Measurements from ENCODE around the gene PIK3C3. TPM values are rescaled to one million over a fixed set of nuclear protein-coding genes. Genes with fewer than 3 reads are reported as not detected.

Gene PIK3C3
- total and polyA plus RNA-seq, 11 donors, result 9.5 to 44.3 (median 28.2) TPM

DNA sequence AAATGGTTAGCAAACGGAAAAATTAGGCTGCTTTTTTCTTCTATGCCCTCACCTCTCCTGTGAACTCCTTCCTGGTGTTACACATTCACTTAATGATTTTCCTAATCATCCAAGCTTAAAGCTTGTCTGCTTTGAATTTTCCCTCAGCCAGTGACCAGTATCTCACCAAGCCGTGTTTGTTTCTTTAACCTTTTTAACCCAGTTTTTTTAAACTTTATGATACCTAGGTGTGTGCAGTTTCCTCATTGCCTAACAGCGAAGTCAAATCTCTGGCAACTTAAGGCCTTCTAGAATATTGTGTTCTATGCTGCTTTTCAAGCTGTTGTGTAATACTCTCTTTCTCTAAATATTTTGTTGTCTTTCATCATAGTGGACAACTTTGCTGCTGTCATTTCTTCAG is 113.0 kb downstream of the PIK3C3 start:
- WGBS, 4 donors, result 91 to 95% (median 93%) methylated on average over 3 of the region's 3 CpGs
- DNase-seq, result no peak
- TF ChIP-seq, protein P1, sequence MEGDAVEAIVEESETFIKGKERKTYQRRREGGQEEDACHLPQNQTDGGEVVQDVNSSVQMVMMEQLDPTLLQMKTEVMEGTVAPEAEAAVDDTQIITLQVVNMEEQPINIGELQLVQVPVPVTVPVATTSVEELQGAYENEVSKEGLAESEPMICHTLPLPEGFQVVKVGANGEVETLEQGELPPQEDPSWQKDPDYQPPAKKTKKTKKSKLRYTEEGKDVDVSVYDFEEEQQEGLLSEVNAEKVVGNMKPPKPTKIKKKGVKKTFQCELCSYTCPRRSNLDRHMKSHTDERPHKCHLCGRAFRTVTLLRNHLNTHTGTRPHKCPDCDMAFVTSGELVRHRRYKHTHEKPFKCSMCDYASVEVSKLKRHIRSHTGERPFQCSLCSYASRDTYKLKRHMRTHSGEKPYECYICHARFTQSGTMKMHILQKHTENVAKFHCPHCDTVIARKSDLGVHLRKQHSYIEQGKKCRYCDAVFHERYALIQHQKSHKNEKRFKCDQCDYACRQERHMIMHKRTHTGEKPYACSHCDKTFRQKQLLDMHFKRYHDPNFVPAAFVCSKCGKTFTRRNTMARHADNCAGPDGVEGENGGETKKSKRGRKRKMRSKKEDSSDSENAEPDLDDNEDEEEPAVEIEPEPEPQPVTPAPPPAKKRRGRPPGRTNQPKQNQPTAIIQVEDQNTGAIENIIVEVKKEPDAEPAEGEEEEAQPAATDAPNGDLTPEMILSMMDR (IDR thresholded peaks at IDR 0.05), result no peak
- TF ChIP-seq POLR2A (IDR thresholded peaks at IDR 0.05), result no peak

DNA sequence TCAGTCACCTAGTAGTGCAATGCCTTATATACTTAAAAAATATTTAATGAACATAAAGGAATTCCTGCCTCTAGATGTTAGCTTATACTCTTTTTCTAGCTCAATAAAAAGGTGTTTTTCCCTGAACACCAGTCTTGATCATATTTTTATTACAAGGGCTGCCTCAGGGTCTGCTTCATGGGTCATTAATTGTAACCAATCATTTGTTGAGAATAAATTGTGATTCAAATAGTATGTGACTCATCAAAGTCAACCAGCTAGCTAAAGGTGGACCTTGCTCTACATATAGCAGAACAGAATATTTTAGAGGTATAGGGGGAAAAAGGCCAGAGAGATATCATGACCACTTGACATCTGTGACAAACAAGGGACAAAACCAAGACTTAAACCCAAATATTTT is 114.0 kb downstream of the PIK3C3 start:
- Histone ChIP-seq H3K27me3 (no peaks in the 10 kb centered on the region), H3K4me1 (no peaks in the 10 kb centered on the region), H3K27ac (no peak overlapping the region), H3K36me3 (peaks cover 0 to 97% (median 76%) of the 10 kb centered on the region in 9 donors), H3K4me3 (no peak overlapping the region), H3K9me3 (no peaks in the 10 kb centered on the region)
- DNase-seq, result no peak
- no peak for ATAC-seq
- intact Hi-C loops (cut with DNase I), result no loop called here
- TF ChIP-seq POLR2A (IDR thresholded peaks at IDR 0.05), result no peak
- TF ChIP-seq, protein P1 (IDR thresholded peaks at IDR 0.05), result no peak

More for the DNA sequence above, 113.0 kb downstream of the PIK3C3 start:
- Histone ChIP-seq H3K4me3 (no peak overlapping the region), H3K27ac (no peak overlapping the region), H3K36me3 (peaks cover 0 to 87% (median 68%) of the 10 kb centered on the region in 9 donors), H3K9me3 (no peaks in the 10 kb centered on the region), H3K4me1 (no peaks in the 10 kb centered on the region), H3K27me3 (no peaks in the 10 kb centered on the region)
- no peak for ATAC-seq
- intact Hi-C loops (cut with DNase I), result no loop called here

DNA sequence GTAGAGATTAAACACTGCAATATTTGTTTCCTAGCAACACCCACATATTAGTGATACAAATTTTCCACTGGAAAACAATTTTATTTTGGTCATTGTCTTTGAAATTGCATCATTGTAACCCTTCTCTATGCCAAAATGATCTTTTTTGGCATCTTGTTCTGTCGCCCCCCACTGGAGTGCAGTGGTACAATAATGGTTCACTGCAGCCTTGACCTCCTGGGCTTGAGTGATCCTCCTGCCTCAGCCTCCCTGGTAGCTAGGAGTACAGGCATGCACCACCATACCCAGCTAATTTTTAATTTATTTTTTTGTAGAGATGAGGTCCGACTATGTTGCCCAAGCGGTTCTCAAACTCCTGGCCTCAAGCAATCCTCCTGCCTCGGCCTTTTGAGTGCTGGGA is 117.4 kb downstream of the PIK3C3 start:
- ATAC-seq (no peak), DNase-seq (no peak)
- no peaks in the 10 kb centered on the region for H3K27me3 ChIP-seq
- H3K9me3 ChIP-seq, result no peaks in the 10 kb centered on the region
- WGBS, 4 donors, result 90 to 98% (median 95%) methylated on average over 4 of the region's 4 CpGs
- TF ChIP-seq, protein P1 (IDR thresholded peaks at IDR 0.05), result no peak
- TF ChIP-seq POLR2A (IDR thresholded peaks at IDR 0.05), result no peak
- no peaks in the 10 kb centered on the region for H3K4me1 ChIP-seq
- no peak overlapping the region for H3K27ac ChIP-seq
- intact Hi-C loops (cut with DNase I), result no loop called here
- H3K36me3 ChIP-seq, result peaks cover 0 to 97% (median 64%) of the 10 kb centered on the region in 9 donors
- no peak overlapping the region for H3K4me3 ChIP-seq

DNA sequence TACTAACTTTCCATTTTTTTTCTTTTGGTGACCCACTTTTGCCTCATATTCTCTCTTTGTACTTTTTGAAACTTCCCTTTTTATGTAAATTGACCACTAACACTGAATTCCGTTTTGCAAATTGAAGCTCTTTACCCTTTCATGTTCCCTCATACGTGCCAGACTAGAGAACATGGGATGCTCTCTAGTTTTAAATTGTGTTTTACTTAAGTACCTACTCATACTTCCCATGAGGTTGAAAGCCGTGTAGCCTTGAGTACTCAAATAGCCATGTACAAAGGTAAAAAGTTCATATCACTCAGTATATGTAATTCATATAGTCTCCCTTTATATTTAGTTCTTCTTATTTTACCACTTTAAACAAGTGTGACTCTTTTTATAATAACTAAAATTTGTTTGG is 119.7 kb downstream of the PIK3C3 start:
- H3K9me3 ChIP-seq, result no peaks in the 10 kb centered on the region
- 88 to 95% (median 91%) methylated on average over 3 of the region's 3 CpGs for WGBS, 4 donors

More for the DNA sequence above, 119.7 kb downstream of the PIK3C3 start:
- Histone ChIP-seq H3K4me3 (no peak overlapping the region), H3K27me3 (no peaks in the 10 kb centered on the region), H3K4me1 (no peaks in the 10 kb centered on the region), H3K27ac (no peak overlapping the region), H3K36me3 (peaks cover 0 to 94% (median 57%) of the 10 kb centered on the region in 9 donors)
- TF ChIP-seq, protein P1 (IDR thresholded peaks at IDR 0.05), result no peak
- TF ChIP-seq POLR2A (IDR thresholded peaks at IDR 0.05), result no peak
- ATAC-seq (no peak), DNase-seq (no peak)
- intact Hi-C loops (cut with DNase I), result no loop called here

Data from heart left ventricle (tissue), 16 donors.